ENCODE measurements around the gene CTSD.

Gene CTSD

GRCh38 chr11:1768141-1768469 is 4.4 kb upstream of the CTSD start:
- peak; percentile 7 for DNase-seq

- no peak for DNase-seq
These were observed 3.8 kb upstream of the CTSD start for GRCh38 chr11:1767399-1768140.

- no peak for DNase-seq
These were observed 3.1 kb upstream of the CTSD start for GRCh38 chr11:1766719-1767398.

GRCh38 chr11:1765871-1766718 is 2.4 kb upstream of the CTSD start:
- no peak for DNase-seq

- DNase-seq: no peak
These were observed 361 bp downstream of the CTSD start for GRCh38 chr11:1763336-1763795.

GRCh38 chr11:1762537-1763302 is 1.0 kb downstream of the CTSD start:
- no peak for DNase-seq

GRCh38 chr11:1761857-1762536 is 1.7 kb downstream of the CTSD start:
- no peak for DNase-seq

- DNase-seq: no peak
These were observed 2.4 kb downstream of the CTSD start for GRCh38 chr11:1761110-1761856.

GRCh38 chr11:1760351-1761109 is 3.2 kb downstream of the CTSD start:
- DNase-seq: peak; percentile 69

- no peak for DNase-seq
These were observed 3.9 kb downstream of the CTSD start for GRCh38 chr11:1759851-1760220.

GRCh38 chr11:1759151-1759850 is 4.4 kb downstream of the CTSD start:
- DNase-seq: no peak

- no peak for DNase-seq
These were observed 5.0 kb downstream of the CTSD start for GRCh38 chr11:1758611-1759150.

- no peak for DNase-seq
These were observed 5.7 kb downstream of the CTSD start for GRCh38 chr11:1757861-1758610.

- no peak for DNase-seq
These were observed 6.6 kb downstream of the CTSD start for GRCh38 chr11:1756791-1757771.

GRCh38 chr11:1755692-1756561 is 7.8 kb downstream of the CTSD start:
- no peak for DNase-seq

GRCh38 chr11:1755344-1755691 is 8.4 kb downstream of the CTSD start:
- no peak for DNase-seq

Measured in right hindlimb (tissue), 1 donor.